ENCODE results near the gene ZNF423.

ZNF423 gene

GRCh38 chr16:49594685-49595498 lies 261.0 kb downstream of the ZNF423 start:
- Histone ChIP-seq H3K4me1 (ENCODE audit: insufficient read depth, low read length) (peaks cover 39% of the 10 kb centered on the region), H3K4me3 (ENCODE audit: low read length) (no peak overlapping the region), H3K27ac (ENCODE audit: low read depth, low read length) (no peak overlapping the region), H3K36me3 (ENCODE audit: insufficient read depth, low read length) (no peaks in the 10 kb centered on the region), H3K9me3 (ENCODE audit: insufficient read depth, low read depth, low read length) (no peaks in the 10 kb centered on the region), H3K9ac (ENCODE audit: low read depth, low read length) (no peak overlapping the region), H3K27me3 (ENCODE audit: insufficient read depth, low read length) (no peaks in the 10 kb centered on the region)
- WGBS = 91% methylated on average over 10 of the region's 12 CpGs

GRCh38 chr16:49594153-49594552 lies 261.8 kb downstream of the ZNF423 start:
- Histone ChIP-seq H3K4me3 (ENCODE audit: low read length) (no peak overlapping the region), H3K9ac (ENCODE audit: low read depth, low read length) (no peak overlapping the region), H3K4me1 (ENCODE audit: insufficient read depth, low read length) (peaks cover 45% of the 10 kb centered on the region), H3K36me3 (ENCODE audit: insufficient read depth, low read length) (no peaks in the 10 kb centered on the region), H3K9me3 (ENCODE audit: insufficient read depth, low read depth, low read length) (no peaks in the 10 kb centered on the region), H3K27me3 (ENCODE audit: insufficient read depth, low read length) (no peaks in the 10 kb centered on the region), H3K27ac (ENCODE audit: low read depth, low read length) (no peak overlapping the region)
- 58% methylated on average over 2 of the region's 2 CpGs for WGBS

- Histone ChIP-seq H3K27ac (ENCODE audit: low read depth, low read length) (no peak overlapping the region), H3K9ac (ENCODE audit: low read depth, low read length) (no peak overlapping the region), H3K4me3 (ENCODE audit: low read length) (no peak overlapping the region), H3K4me1 (ENCODE audit: insufficient read depth, low read length) (peaks cover 51% of the 10 kb centered on the region), H3K27me3 (ENCODE audit: insufficient read depth, low read length) (no peaks in the 10 kb centered on the region), H3K9me3 (ENCODE audit: insufficient read depth, low read depth, low read length) (no peaks in the 10 kb centered on the region), H3K36me3 (ENCODE audit: insufficient read depth, low read length) (no peaks in the 10 kb centered on the region)
- WGBS = 84% methylated on average over 8 of the region's 8 CpGs
Observed at GRCh38 chr16:49593424-49594040, 262.4 kb downstream of the ZNF423 start.

GRCh38 chr16:49592546-49593423 lies 263.1 kb downstream of the ZNF423 start:
- Histone ChIP-seq H3K27me3 (ENCODE audit: insufficient read depth, low read length) (no peaks in the 10 kb centered on the region), H3K4me3 (ENCODE audit: low read length) (no peak overlapping the region), H3K4me1 (ENCODE audit: insufficient read depth, low read length) (peaks cover 52% of the 10 kb centered on the region), H3K36me3 (ENCODE audit: insufficient read depth, low read length) (no peaks in the 10 kb centered on the region), H3K9ac (ENCODE audit: low read depth, low read length) (0 out of 2 replicates have a peak overlapping the region, but pooled peaks have one; percentile 10), H3K27ac (ENCODE audit: low read depth, low read length) (no peak overlapping the region), H3K9me3 (ENCODE audit: insufficient read depth, low read depth, low read length) (no peaks in the 10 kb centered on the region)
- 75% methylated on average over 11 of the region's 13 CpGs for WGBS

GRCh38 chr16:49590166-49590871 lies 265.6 kb downstream of the ZNF423 start:
- no peaks in the 10 kb centered on the region for H3K9me3 ChIP-seq (ENCODE audit: insufficient read depth, low read depth, low read length)
- H3K4me3 ChIP-seq (ENCODE audit: low read length) = no peak overlapping the region
- no peak overlapping the region for H3K9ac ChIP-seq (ENCODE audit: low read depth, low read length)
- no peaks in the 10 kb centered on the region for H3K27me3 ChIP-seq (ENCODE audit: insufficient read depth, low read length)
- H3K27ac ChIP-seq (ENCODE audit: low read depth, low read length) = no peak overlapping the region
- H3K4me1 ChIP-seq (ENCODE audit: insufficient read depth, low read length) = peaks cover 38% of the 10 kb centered on the region
- WGBS = 92% methylated on average over 19 of the region's 21 CpGs
- no peaks in the 10 kb centered on the region for H3K36me3 ChIP-seq (ENCODE audit: insufficient read depth, low read length)

GRCh38 chr16:49589544-49590031 lies 266.3 kb downstream of the ZNF423 start:
- Histone ChIP-seq H3K36me3 (ENCODE audit: insufficient read depth, low read length) (no peaks in the 10 kb centered on the region), H3K27me3 (ENCODE audit: insufficient read depth, low read length) (no peaks in the 10 kb centered on the region), H3K4me3 (ENCODE audit: low read length) (no peak overlapping the region), H3K4me1 (ENCODE audit: insufficient read depth, low read length) (peaks cover 36% of the 10 kb centered on the region), H3K27ac (ENCODE audit: low read depth, low read length) (peak overlapping the region; percentile 72), H3K9ac (ENCODE audit: low read depth, low read length) (peak overlapping the region; percentile 46; the same call in 1 of the 2 replicates), H3K9me3 (ENCODE audit: insufficient read depth, low read depth, low read length) (no peaks in the 10 kb centered on the region)
- WGBS = 86% methylated on average over 14 of the region's 15 CpGs

- Histone ChIP-seq H3K36me3 (ENCODE audit: insufficient read depth, low read length) (no peaks in the 10 kb centered on the region), H3K9me3 (ENCODE audit: insufficient read depth, low read depth, low read length) (no peaks in the 10 kb centered on the region), H3K9ac (ENCODE audit: low read depth, low read length) (peak overlapping the region; percentile 46; the same call in 1 of the 2 replicates), H3K27me3 (ENCODE audit: insufficient read depth, low read length) (no peaks in the 10 kb centered on the region), H3K4me1 (ENCODE audit: insufficient read depth, low read length) (peaks cover 32% of the 10 kb centered on the region), H3K4me3 (ENCODE audit: low read length) (peak overlapping the region; percentile 6; the same call in 1 of the 2 replicates), H3K27ac (ENCODE audit: low read depth, low read length) (peak overlapping the region; percentile 72)
- WGBS = 81% methylated on average over 5 of the region's 5 CpGs
Observed at GRCh38 chr16:49588729-49589384, 267.1 kb downstream of the ZNF423 start.

GRCh38 chr16:49588026-49588425 lies 267.9 kb downstream of the ZNF423 start:
- no peak overlapping the region for H3K4me3 ChIP-seq (ENCODE audit: low read length)
- no peaks in the 10 kb centered on the region for H3K27me3 ChIP-seq (ENCODE audit: insufficient read depth, low read length)
- H3K9ac ChIP-seq (ENCODE audit: low read depth, low read length) = no peak overlapping the region
- H3K4me1 ChIP-seq (ENCODE audit: insufficient read depth, low read length) = peaks cover 32% of the 10 kb centered on the region
- no peak overlapping the region for H3K27ac ChIP-seq (ENCODE audit: low read depth, low read length)
- H3K9me3 ChIP-seq (ENCODE audit: insufficient read depth, low read depth, low read length) = no peaks in the 10 kb centered on the region
- 95% methylated on average over 3 of the region's 3 CpGs for WGBS
- no peaks in the 10 kb centered on the region for H3K36me3 ChIP-seq (ENCODE audit: insufficient read depth, low read length)

- WGBS = 95% methylated on average over 1 of the region's 1 CpG
- Histone ChIP-seq H3K36me3 (ENCODE audit: insufficient read depth, low read length) (no peaks in the 10 kb centered on the region), H3K27ac (ENCODE audit: low read depth, low read length) (no peak overlapping the region), H3K4me1 (ENCODE audit: insufficient read depth, low read length) (peaks cover 29% of the 10 kb centered on the region), H3K9ac (ENCODE audit: low read depth, low read length) (no peak overlapping the region), H3K4me3 (ENCODE audit: low read length) (no peak overlapping the region), H3K27me3 (ENCODE audit: insufficient read depth, low read length) (no peaks in the 10 kb centered on the region), H3K9me3 (ENCODE audit: insufficient read depth, low read depth, low read length) (no peaks in the 10 kb centered on the region)
Observed at GRCh38 chr16:49587511-49587910, 268.4 kb downstream of the ZNF423 start.
